Activated gamma-delta T cell (primary cell): ENCODE results near the gene MMP26.

Experiments used
- DNase-seq: peaks from one replicate; lab custom pipeline; 2025; lab: John Stamatoyannopoulos, UW
- total RNA-seq, 2 donors: gene quantifications; one replicate each; lab custom pipeline; 2026; lab: John Stamatoyannopoulos, UW

The MMP26 gene
- total RNA-seq = 0 reads per million in 2 donors

- DNase-seq = no peak
These were observed at the start of gene MMP26 for GRCh38 chr11:4704054-4704789. TSS of gene MMP26 (plus strand) at chr11:4704784.

GRCh38 chr11:4658629-4659445, 45.7 kb upstream of the MMP26 start:
- no peak for DNase-seq

- no peak for DNase-seq
These were observed 41.7 kb upstream of the MMP26 start for GRCh38 chr11:4662876-4663275.

DNA sequence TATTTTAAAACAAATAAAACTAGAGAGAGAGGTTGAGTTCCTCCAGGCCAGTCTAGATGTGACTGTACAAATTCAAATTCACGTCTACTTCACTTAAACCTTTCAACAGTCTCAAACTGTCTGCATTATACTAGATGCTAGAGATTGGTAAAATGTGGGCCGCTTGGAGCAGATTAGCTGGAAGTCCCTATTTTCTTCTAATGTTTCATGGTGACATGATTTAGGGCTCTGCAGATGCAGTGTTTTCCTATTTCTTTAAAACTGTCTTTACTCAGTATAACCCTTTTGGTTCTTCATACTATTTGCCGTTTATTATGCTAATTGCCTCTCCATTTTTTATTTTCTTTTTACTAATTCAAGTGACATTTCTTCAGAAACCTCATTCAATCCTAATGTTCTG, 40.4 kb upstream of the MMP26 start:
- no peak for DNase-seq

DNA sequence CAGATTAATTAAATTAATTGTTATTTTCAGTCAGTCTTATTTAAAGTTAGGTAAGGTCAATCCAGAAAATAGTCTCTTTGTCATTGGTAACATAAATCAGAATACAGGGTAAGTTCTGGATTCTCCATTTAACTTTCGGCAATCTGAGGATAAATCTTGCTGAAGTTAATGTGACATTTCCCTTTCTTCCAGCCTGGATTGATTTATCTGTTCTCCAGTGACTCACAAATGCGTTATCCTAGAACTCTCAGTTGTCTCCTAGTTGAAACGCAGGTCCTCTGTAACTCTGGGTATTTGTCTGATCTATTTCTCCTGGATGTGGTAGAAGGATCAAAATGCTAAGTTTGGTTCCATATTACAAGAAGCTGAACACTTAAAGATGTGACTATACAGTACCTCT, 39.8 kb upstream of the MMP26 start:
- no peak for DNase-seq

DNA sequence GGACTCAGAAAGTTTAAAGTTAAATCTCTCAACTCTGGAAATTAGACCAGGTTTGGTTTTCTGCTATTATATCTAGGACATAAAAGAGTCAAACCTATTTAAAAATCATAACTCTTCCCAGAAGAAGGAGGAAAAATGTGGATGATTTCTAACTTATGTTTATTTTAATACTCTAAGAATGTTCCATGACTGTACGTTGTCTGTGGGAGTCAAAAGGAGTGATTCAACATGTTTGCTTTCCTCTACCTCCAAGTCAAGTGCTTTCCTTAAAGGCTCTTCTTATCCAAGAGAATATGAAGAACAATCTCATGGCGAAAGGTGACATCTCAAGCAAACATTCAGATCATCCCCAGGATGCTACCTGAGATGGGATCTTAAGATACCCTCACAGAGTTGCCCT, 39.2 kb upstream of the MMP26 start:
- DNase-seq = no peak

- no peak for DNase-seq
These were observed 32.8 kb upstream of the MMP26 start for GRCh38 chr11:4671741-4672140.

- no peak for DNase-seq
These were observed 32.1 kb upstream of the MMP26 start for GRCh38 chr11:4672470-4672869.

DNA sequence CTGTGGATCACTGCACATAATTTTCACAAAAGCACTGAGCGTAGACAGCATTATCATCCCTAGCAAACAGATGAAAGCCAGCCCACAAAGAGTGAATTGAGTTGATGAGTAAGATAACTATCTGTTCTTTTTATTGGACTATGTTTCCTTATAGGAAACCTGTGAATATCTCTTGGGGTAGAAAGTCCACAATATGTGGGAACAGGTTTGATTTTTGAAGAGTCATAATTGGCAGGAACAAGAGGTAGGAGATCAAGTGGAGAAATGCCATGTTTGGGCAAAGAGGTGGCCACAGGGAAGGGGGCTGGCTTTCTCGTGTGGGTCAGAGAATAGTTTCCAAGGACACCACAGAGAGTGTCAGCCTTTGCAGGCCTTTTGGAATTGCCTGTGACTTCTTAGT, 30.8 kb upstream of the MMP26 start:
- no peak for DNase-seq

- DNase-seq = no peak
These were observed 26.6 kb upstream of the MMP26 start for GRCh38 chr11:4677948-4678347.

DNA sequence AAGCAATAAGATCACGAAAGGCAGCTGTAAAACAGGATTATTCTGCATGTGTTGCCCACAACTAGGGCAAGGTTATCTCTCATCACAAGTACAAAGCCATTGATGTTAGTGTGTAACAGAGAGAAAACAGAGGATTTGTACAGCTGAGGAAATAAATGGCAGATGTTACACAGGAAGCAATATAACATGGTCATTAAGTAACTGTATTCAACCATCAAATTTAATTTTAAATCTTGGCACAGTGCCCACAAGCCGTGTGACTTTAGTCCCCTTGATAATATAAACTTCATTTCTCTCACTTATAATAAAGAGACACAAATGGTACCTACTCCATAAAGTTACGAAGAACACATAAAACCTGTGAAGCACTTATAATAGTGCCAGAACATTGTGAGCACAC, 24.2 kb upstream of the MMP26 start:
- DNase-seq = no peak

- no peak for DNase-seq
These were observed 21.8 kb upstream of the MMP26 start for GRCh38 chr11:4682623-4683419.

- DNase-seq = no peak
These were observed 19.8 kb upstream of the MMP26 start for GRCh38 chr11:4684631-4685285.

DNA sequence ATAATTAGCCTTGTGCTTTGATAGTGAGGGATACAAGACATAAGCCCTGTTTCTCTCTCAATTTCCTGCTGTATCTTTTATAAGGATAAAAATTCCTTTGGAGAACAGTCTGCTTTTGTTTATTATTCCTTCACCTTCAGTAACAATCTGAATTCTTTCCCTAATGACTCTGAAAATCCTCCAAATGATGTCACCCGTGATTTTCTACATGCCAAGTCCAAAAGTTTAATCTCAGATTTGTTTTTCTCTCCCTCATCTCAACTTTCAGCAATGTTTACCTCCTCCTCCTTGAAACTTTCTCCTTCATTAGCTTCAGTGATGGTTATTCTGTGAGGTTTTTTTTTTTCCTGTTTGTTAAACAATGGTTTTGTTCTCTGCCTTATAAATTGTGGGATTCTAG, 9.1 kb upstream of the MMP26 start:
- no peak for DNase-seq

DNA sequence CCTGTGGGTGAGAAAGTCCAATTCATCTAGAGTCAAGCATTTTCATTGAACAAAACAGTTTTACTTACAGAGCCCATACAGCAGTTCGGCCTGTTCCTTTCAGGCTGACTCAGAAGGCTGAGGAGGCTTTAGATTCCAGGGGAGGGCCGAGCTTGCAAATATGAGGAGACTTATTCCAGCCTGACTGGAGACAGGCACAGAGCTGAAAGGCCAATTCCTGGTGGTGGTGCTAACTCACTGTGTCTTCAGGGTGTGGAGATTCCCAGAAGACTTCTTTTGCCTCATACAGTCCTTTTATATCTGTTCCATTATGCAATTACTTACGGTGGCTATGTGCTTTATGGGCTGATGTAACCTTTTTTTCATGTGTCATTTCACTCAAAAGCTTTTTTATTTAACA, 7.0 kb upstream of the MMP26 start, which contains the start of gene OR51E2:
TSS of gene OR51E2 (minus strand) at position 269 of the 400 bp plus-strand sequence. CDS start 15,142 bp downstream, outside the sequence.
- DNase-seq = no peak

DNA sequence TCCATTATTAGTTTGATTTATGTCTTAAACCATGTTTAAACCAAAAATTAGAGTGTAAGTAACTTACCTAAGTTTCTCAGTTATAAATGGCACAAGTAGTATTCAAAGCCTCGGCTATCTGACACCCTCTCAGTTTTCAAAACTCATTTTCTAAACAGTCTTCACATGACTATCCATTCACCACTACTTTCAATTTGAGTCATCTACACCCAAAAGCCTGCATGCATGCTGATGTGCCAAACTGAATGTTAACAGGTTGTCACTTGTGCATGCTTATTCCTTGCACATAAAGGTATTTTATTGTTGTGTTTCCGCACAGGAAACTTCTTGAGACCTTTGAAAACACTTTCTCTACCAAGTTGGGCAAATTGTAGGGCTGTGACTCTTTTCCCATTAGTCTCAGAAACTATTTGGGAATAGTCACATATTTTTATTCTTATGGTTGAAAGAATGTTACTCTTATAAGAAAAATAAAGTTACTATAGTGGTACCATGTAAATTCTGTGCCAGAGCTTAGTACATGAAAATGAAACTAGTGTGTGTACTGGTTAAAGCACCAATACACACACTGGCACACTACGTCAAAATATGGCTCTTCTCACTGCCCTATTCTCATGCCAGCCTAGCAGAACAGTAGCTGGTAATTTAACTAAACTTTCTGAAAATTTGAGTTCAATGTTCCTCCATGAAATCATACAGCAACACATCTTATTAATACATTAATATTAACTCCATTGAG, 4.7 kb upstream of the MMP26 start:
- DNase-seq = no peak

- no peak for DNase-seq
These were observed 4.2 kb upstream of the MMP26 start for GRCh38 chr11:4700436-4700820.

DNA sequence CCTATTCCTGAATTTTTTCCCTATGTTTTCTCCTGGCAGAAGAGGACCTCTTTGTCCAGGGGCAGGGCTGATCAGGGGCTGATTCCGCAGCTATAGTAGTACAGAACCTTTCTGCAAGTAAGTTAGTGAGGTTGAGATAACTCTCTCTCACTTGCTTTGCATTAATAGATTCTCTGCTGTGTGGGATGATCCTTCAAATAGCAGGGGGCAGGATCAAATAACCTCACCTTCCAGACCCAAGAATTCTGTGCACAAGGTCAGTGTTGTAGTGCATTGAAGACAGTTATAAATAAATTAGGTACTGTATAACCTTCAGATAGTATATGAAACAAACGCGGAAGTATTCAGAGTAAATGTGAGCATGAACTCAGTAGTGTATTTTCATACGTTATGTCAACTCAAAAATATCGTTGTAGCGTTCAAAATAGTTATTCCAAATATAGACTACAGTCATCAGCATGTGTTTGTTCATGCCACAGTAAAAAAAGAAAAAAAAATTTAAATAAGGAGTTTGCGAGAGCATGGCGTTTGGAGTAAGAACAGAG, 278 bp downstream of the MMP26 start:
- DNase-seq = no peak

DNA sequence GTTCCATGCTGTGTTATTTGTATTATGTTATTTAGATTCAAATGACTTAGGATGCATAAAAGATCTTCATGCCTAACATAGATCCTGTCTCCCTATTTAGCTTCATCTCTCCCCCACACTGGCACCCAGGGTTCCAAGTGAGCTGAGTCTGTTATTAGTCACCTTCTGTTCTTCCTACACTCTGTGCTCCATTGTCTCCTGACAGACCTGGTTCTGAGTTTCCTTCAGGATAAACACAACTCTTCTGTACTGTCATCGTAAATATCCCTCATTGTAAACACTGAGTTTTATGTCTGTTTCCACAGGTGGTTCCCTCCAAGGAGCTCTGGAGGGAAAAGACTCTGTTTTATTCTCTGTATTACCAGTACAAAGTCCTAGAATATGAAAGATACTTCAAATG, 8.7 kb downstream of the MMP26 start:
- no peak for DNase-seq

- DNase-seq = no peak
These were observed 9.7 kb downstream of the MMP26 start for GRCh38 chr11:4714300-4714699.
